Measurements from ENCODE around the gene ZBTB20. TPM values are rescaled to one million over a fixed set of nuclear protein-coding genes. Genes with fewer than 3 reads are reported as not detected.

ZBTB20 gene
- total RNA-seq, 1 experiment from 2014 or later: 12.8 TPM

DNA sequence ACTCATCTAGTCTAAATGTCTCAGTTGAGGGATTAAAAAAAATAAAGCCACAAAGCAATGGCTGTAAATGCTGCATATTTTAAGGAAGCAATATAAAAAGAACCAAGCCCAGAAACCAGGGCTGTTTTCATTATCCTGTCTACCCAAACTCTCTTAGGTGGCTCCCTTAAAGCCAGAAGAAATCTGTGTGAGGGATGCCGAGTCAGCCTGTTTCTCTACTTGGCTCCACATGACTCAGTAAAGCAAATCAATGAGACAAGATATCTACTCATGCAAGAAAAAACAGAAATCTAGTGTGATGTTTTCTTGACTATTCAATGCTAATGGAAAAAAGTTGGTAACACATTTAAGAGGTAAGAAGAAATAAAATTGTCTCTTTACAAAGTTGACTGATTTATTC, 296.2 kb downstream of the ZBTB20 start:
- Mint-ChIP-seq H3K27ac (ENCODE audit: unreplicated experiment) (no peak overlapping the region), H3K4me1 (ENCODE audit: low read depth, unreplicated experiment) (no peaks in the 10 kb centered on the region), H3K36me3 (ENCODE audit: insufficient read depth, unreplicated experiment) (no peaks in the 10 kb centered on the region), H3K9me3 (ENCODE audit: unreplicated experiment) (no peaks in the 10 kb centered on the region), H3K27me3 (ENCODE audit: insufficient read depth, unreplicated experiment) (peaks cover 19% of the 10 kb centered on the region), H3K4me3 (ENCODE audit: unreplicated experiment) (no peak overlapping the region)
- Histone ChIP-seq H3K4me1 (no peaks in the 10 kb centered on the region), H3K9me3 (no peaks in the 10 kb centered on the region), H3K27me3 (replicated peaks; ENCODE audit: control insufficient read depth, insufficient read depth, low read length) (no peaks in the 10 kb centered on the region; the same call in 1 of the 2 replicates), H3K4me3 (ENCODE audit: low read depth, low read length) (no peak overlapping the region), H3K36me3 (ENCODE audit: control insufficient read depth, insufficient read depth, low read length) (no peaks in the 10 kb centered on the region)
- POLR2A ChIA-PET: no interaction called here
- no TSS peak for BruUV-seq (replicated peaks)
- no peak for DNase-seq
- CTCF ChIA-PET: no interaction called here
- intact Hi-C loops (cut with micrococcal nuclease; ENCODE audit: unreplicated experiment): no loop called here
- no peak for TF ChIP-seq CTCF (IDR thresholded peaks at IDR 0.05; ENCODE audit: insufficient read depth in 1 of 2, low read depth in 1 of 2, low read length in 1 of 2, severe bottlenecking in 1 of 2, unreplicated experiment in 1 of 2)

DNA sequence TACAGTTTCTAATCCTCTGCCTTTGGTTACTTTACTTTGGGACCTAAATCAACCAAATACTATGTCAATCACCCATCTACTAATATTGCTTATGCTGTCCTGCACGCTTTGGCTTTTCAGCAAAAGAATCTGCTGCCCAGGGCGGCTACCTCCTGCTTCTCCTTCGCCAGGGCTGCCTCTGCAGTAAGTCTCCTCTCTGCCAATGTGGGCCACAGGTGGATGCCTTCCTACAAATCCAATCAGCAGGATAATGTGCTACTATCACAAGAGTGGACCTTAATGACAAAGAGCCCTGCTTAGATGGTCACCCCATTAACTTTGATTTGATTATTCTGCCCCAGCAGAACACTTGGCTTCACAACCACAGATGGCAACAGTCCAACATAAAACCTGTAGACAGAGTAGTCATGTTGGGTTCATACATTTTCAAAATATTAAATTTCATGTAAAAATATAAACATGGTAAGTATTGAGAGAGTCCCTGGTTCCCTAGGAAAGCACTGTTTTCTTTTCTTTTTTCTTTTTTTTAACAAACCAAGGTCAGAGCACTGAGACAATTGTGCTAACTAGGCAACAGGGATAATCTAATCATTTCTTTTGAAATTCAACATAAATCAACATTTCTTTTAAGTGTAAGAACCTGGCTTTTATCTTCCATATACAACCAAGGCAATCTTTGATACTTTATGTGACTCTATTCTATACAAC, 298.3 kb downstream of the ZBTB20 start:
- H3K9me3 ChIP-seq: no peaks in the 10 kb centered on the region
- intact Hi-C loops (cut with micrococcal nuclease; ENCODE audit: unreplicated experiment): no loop called here
- H3K4me3 ChIP-seq (ENCODE audit: low read depth, low read length): no peak overlapping the region
- no TSS peak for BruUV-seq (replicated peaks)
- H3K4me1 ChIP-seq: no peaks in the 10 kb centered on the region
- no peaks in the 10 kb centered on the region for H3K36me3 ChIP-seq (ENCODE audit: control insufficient read depth, insufficient read depth, low read length)
- no peak for DNase-seq
- ChIA-PET POLR2A (no interaction called here), CTCF (no interaction called here)
- H3K4me1 Mint-ChIP-seq (ENCODE audit: low read depth, unreplicated experiment): no peaks in the 10 kb centered on the region
- no peak overlapping the region for H3K27ac Mint-ChIP-seq (ENCODE audit: unreplicated experiment)
- H3K27me3 Mint-ChIP-seq (ENCODE audit: insufficient read depth, unreplicated experiment): peaks cover 13% of the 10 kb centered on the region
- H3K4me3 Mint-ChIP-seq (ENCODE audit: unreplicated experiment): no peak overlapping the region
- H3K36me3 Mint-ChIP-seq (ENCODE audit: insufficient read depth, unreplicated experiment): no peaks in the 10 kb centered on the region
- no peaks in the 10 kb centered on the region for H3K9me3 Mint-ChIP-seq (ENCODE audit: unreplicated experiment)
- no peaks in the 10 kb centered on the region; the same call in 1 of the 2 replicates for H3K27me3 ChIP-seq (replicated peaks; ENCODE audit: control insufficient read depth, insufficient read depth, low read length)
- TF ChIP-seq CTCF (IDR thresholded peaks at IDR 0.05; ENCODE audit: insufficient read depth in 1 of 2, low read depth in 1 of 2, low read length in 1 of 2, severe bottlenecking in 1 of 2, unreplicated experiment in 1 of 2): no peak

DNA sequence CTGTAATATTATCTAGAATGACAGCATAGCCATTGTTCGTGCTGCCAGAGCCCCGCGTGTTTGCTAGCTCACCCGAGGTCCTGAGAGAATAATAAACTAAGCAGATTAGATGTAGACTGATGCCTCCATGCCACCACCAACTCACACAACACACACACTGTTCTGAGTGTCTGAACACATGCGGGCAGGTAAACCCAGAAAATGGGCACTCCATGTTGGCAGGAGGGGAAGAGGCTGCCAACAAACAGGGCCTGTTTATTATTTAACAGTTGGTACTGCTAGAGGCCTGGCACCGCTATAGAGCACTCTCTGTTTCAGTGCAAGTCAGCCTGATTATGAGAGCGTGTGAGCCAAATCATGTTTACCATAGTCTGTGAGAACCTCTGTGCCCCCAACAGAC, 299.0 kb downstream of the ZBTB20 start:
- no peak overlapping the region for H3K27ac Mint-ChIP-seq (ENCODE audit: unreplicated experiment)
- H3K4me1 ChIP-seq: no peaks in the 10 kb centered on the region
- H3K9me3 ChIP-seq: no peaks in the 10 kb centered on the region
- no TSS peak for BruUV-seq (replicated peaks)
- no peaks in the 10 kb centered on the region for H3K9me3 Mint-ChIP-seq (ENCODE audit: unreplicated experiment)
- no peak overlapping the region for H3K4me3 ChIP-seq (ENCODE audit: low read depth, low read length)
- no peak for DNase-seq
- no peaks in the 10 kb centered on the region for H3K36me3 ChIP-seq (ENCODE audit: control insufficient read depth, insufficient read depth, low read length)
- H3K27me3 Mint-ChIP-seq (ENCODE audit: insufficient read depth, unreplicated experiment): peaks cover 7% of the 10 kb centered on the region
- no peaks in the 10 kb centered on the region; the same call in 1 of the 2 replicates for H3K27me3 ChIP-seq (replicated peaks; ENCODE audit: control insufficient read depth, insufficient read depth, low read length)
- intact Hi-C loops (cut with micrococcal nuclease; ENCODE audit: unreplicated experiment): no loop called here
- CTCF ChIA-PET: no interaction called here
- no peak for TF ChIP-seq CTCF (IDR thresholded peaks at IDR 0.05; ENCODE audit: insufficient read depth in 1 of 2, low read depth in 1 of 2, low read length in 1 of 2, severe bottlenecking in 1 of 2, unreplicated experiment in 1 of 2)
- H3K4me1 Mint-ChIP-seq (ENCODE audit: low read depth, unreplicated experiment): no peaks in the 10 kb centered on the region
- H3K4me3 Mint-ChIP-seq (ENCODE audit: unreplicated experiment): no peak overlapping the region
- no peaks in the 10 kb centered on the region for H3K36me3 Mint-ChIP-seq (ENCODE audit: insufficient read depth, unreplicated experiment)
- POLR2A ChIA-PET: no interaction called here

All from Caco-2 (cell line).